SH-SY5Y (cell line): ENCODE measurements around the gene LMF1.

ENCODE experiments used
- GATA2 ChIP-seq: IDR thresholded peaks from 2 replicates; pipeline ENCODE4 v1.6.1; 2011; ENCODE audit warnings: mild to moderate bottlenecking, low read depth, low read length
- GATA3 ChIP-seq: IDR thresholded peaks from 2 replicates; pipeline ENCODE4 v1.6.1; 2011; ENCODE audit warnings: low read depth, mild to moderate bottlenecking, low read length, moderate library complexity

DNA sequence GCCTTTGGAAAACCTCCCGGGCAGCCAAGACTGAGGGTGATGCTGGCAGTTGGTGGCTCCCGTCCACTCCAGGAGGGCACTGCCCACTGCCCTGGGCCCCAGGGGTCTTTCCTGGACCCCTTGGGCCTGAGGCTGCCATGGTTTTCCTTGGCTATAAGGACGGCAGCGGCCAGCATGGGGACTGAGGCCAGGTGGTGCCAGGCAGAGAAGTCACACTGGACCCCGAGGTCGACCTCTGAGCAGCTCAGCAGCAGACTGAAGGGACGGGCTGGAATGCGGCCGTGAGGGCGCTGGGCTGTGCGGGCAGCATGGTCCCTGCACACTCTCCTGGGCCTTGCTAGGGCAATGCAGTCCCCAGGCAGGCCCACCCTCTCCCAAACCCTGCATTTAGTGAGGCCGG is 114.7 kb downstream of the LMF1 start:
- TF ChIP-seq GATA3 (no peak), GATA2 (no peak)
